Skeletal muscle tissue (tissue), 4 donors: Measurements from ENCODE around the gene ZNRF2. TPM values are rescaled to one million over a fixed set of nuclear protein-coding genes. Genes with fewer than 3 reads are reported as not detected.

Source experiments
- H3K27ac ChIP-seq: one replicate; pipeline ENCODE4 v1.7.0; 2013; ENCODE audit warnings: mild to moderate bottlenecking, low read depth, low read length, inconsistent platforms
- H3K27me3 ChIP-seq, 3 donors: one replicate each; pipeline ENCODE4 v1.7.0; 2013; ENCODE audit warnings: low read length in 3 of 3; ENCODE audit not compliant: control insufficient read depth in 3 of 3, insufficient read depth in 3 of 3
- H3K36me3 ChIP-seq, 3 donors: one replicate each; pipeline ENCODE4 v1.7.0; 2013; ENCODE audit warnings: low read length in 3 of 3; ENCODE audit not compliant: control insufficient read depth in 3 of 3, insufficient read depth in 3 of 3
- H3K4me1 ChIP-seq, 3 donors: one replicate each; pipeline ENCODE4 v1.7.0; 2013; ENCODE audit warnings: low read length in 3 of 3, mild to moderate bottlenecking in 3 of 3; ENCODE audit not compliant: control insufficient read depth in 3 of 3, insufficient read depth in 3 of 3
- H3K4me3 ChIP-seq, 3 donors: one replicate each; pipeline ENCODE4 v1.7.0; 2013; ENCODE audit warnings: low read length in 3 of 3
- H3K9ac ChIP-seq, 3 donors: one replicate each; pipeline ENCODE4 v1.7.0; 2013; ENCODE audit warnings: low read length in 3 of 3, mild to moderate bottlenecking in 3 of 3, moderate library complexity in 2 of 3, low read depth in 1 of 3
- H3K9me3 ChIP-seq, 3 donors: one replicate each; pipeline ENCODE4 v1.7.0; 2013; ENCODE audit warnings: low read length in 3 of 3; ENCODE audit not compliant: control insufficient read depth in 3 of 3
- total RNA-seq: library from RNA; depleted of rRNA; stranded (reverse); fragments of >200 nt; gene quantifications from one replicate; pipeline ENCODE4 v1.2.3, GENCODE V29; 2014
- donor health status: Osteomylitis.

Gene ZNRF2
- total RNA-seq, 1 donor from 2014 or later = 10.4 TPM

DNA sequence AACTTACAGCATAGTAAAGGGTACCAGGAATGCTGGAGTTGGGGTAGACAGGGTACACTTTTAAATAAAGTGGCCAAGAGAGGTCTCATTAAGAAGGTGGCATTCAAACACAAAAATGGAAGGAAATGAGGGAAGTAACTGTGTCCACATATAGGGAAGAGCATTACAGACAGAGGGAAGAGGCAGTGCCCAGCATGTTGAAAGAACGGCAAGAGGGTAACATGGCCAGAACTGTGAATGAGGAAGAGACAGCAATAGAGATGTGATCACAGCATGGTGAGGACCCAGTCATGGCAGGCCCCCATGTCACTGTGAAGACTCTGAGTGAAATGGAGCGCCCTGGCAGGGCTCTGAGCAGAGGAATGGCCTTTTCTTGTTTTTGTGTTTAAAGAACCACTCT lies 35.1 kb upstream of the ZNRF2 start:
- Histone ChIP-seq H3K27ac (no peak overlapping the region), H3K4me1 (peaks cover 12 to 37% (median 22%) of the 10 kb centered on the region in 3 donors), H3K36me3 (no peaks in the 10 kb centered on the region)

DNA sequence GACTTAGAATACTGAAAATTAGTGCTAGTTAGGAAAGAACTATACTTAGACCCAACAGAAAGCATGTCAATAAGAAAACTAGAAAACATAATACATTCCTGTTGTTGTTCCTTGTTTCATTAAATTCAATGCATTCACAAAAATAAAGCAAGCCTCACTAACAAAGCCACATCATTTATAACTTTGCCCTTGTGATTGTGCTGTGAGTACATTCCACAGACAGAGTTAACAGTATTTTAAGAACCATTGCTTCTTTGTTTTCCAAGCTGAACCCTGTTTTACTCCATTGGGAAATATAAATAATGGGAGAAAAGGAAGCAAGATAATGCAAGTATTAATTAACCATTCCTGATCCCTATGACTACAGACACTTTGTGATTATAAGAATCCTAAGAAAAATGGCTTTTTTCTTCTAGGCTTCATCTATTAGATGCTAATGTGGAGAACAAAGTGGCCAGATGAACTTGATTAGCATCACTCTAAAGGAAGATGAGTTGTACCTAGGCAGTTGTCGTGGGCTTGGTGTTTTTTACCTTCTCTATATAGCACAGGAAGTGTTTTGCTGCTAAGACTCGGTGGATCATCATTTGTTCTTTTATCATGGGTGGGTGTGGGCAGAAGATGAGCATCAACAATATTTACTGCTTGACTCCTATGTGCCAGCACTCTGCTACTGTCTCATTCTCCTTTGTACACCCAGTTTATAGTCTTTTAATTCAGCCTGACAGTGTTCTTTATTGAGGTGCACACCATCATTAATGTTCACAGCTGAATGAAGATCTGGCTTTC lies 34.2 kb upstream of the ZNRF2 start:
- H3K27ac ChIP-seq = no peak overlapping the region
- H3K36me3 ChIP-seq = no peaks in the 10 kb centered on the region
- no peaks in the 10 kb centered on the region for H3K9me3 ChIP-seq
- H3K27me3 ChIP-seq = no peaks in the 10 kb centered on the region
- H3K4me3 ChIP-seq = no peak overlapping the region
- H3K4me1 ChIP-seq = peaks cover 15 to 43% (median 27%) of the 10 kb centered on the region in 3 donors
- no peak overlapping the region for H3K9ac ChIP-seq

More for the DNA sequence above, 35.1 kb upstream of the ZNRF2 start:
- H3K4me3 ChIP-seq = no peak overlapping the region
- H3K9ac ChIP-seq = no peak overlapping the region
- H3K27me3 ChIP-seq = no peaks in the 10 kb centered on the region
- no peaks in the 10 kb centered on the region for H3K9me3 ChIP-seq

DNA sequence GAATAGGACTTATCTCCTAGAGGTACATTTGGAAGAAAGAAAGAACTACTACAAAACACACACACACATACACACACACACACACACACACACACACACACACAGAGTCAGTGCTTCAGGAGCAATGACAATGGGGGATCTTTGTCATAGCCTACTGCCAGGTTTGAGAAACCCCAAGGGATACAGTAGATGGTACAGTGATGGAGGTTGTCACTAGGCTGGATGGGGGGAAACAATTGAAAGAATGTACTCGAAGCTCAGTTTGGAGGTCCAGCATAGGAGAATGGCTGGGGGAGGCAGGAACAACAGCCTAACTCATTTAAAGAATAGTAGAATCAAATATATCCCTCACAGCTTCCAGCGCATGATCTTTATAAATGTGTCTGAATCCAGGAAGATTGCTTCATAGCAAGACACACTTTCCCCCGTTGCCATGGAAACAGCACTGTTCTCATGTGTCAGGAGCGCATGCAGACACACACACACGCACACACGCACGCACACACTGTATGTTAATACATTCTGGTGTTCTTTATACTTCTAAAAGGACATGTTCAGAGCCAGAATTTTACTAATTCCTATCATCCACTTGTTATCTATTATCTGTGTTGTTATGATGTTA lies 32.6 kb upstream of the ZNRF2 start:
- Histone ChIP-seq H3K9me3 (no peaks in the 10 kb centered on the region), H3K4me3 (no peak overlapping the region), H3K9ac (no peak overlapping the region), H3K27me3 (no peaks in the 10 kb centered on the region), H3K36me3 (no peaks in the 10 kb centered on the region), H3K4me1 (peaks cover 15 to 32% (median 21%) of the 10 kb centered on the region in 3 donors), H3K27ac (no peak overlapping the region)

DNA sequence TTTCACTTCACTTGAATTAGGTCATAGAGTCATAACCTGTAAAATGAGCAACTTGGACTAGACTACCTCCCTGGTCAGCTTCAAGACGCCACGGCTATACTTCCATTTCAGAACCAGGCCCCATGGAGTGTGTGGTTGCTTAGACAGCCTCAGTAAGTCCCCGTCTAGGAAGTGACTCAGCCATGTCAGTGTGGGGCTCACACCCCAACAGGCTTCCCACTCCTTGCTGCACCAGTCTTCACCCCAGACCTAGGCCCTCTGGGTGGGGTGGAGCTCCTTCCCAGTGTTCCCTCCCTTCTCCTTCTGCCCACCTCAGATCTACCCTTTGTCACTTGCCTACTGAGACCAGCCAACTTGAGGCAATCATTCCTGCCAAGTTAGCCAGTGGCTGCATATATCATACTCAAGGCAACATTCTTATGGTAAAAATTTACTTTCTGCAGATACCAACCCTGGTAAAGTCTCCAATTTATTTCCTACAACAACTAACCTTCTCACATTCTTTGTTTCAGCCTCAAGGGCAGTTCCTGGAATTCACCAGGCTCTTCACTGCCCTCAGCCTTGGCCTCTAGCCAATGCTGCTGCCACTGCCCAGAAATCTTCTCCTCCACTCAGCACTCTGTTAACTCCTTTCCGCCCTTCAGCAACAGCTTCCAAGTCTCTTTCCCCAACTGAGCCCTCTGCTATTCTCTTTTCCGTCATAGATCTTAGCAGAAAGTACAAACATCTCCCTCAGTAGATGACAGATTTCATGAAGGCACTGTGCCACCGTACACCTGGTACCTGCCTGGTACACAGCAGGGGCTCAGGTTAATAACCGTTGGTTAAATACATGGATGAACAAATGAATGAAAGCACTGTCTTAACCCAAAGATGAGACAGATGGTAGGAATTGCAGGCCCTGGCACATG lies 31.3 kb upstream of the ZNRF2 start:
- Histone ChIP-seq H3K27me3 (no peaks in the 10 kb centered on the region), H3K9ac (no peak overlapping the region), H3K9me3 (no peaks in the 10 kb centered on the region), H3K27ac (peak overlapping the region; percentile 49), H3K36me3 (no peaks in the 10 kb centered on the region), H3K4me1 (peaks cover 15 to 32% (median 21%) of the 10 kb centered on the region in 3 donors), H3K4me3 (peak overlapping the region in 2 of 3 donors; percentile 30 to 37)

DNA sequence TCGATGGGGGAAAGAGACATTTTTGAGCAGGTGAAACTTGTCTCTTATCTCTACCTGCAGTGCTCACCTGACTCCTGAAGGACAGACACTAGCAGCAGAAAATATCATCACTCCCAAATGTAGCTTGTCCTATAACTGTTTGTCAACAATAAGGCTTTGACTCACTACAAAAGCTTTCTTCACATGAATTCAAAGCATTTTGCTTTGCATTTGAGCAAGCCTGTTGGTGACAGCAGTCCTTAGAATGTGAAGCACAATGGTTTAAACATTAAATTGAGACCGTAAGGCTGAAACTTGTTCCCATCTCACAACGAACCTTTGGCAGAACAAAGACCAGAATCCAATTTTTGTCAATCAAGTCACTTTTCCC lies 30.6 kb upstream of the ZNRF2 start:
- Histone ChIP-seq H3K9ac (no peak overlapping the region), H3K27ac (no peak overlapping the region), H3K36me3 (no peaks in the 10 kb centered on the region), H3K4me1 (peaks cover 15 to 32% (median 21%) of the 10 kb centered on the region in 3 donors), H3K27me3 (no peaks in the 10 kb centered on the region), H3K9me3 (no peaks in the 10 kb centered on the region), H3K4me3 (no peak overlapping the region)

DNA sequence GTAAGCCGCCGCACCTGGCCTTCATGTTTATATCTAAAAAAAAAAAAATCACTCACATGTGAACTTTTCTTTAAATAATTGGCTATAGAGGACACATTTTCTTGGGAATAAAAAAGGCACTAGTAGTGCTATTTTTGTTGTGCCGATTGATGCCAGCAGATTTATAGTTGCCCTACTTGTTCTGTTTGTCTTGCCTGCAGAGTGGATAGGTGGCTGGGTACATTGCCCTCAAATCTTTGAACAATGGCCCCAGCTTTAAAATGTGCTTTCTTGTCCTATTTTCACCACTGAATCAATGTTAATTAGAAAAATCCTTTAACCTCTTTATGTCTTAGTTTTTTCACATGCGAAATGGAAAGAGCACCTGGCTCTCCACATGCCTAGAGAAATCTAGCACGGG lies 30.1 kb upstream of the ZNRF2 start:
- Histone ChIP-seq H3K4me1 (peaks cover 15 to 27% (median 21%) of the 10 kb centered on the region in 3 donors), H3K9me3 (no peaks in the 10 kb centered on the region), H3K36me3 (no peaks in the 10 kb centered on the region), H3K4me3 (no peak overlapping the region), H3K9ac (no peak overlapping the region), H3K27me3 (no peaks in the 10 kb centered on the region), H3K27ac (no peak overlapping the region)

DNA sequence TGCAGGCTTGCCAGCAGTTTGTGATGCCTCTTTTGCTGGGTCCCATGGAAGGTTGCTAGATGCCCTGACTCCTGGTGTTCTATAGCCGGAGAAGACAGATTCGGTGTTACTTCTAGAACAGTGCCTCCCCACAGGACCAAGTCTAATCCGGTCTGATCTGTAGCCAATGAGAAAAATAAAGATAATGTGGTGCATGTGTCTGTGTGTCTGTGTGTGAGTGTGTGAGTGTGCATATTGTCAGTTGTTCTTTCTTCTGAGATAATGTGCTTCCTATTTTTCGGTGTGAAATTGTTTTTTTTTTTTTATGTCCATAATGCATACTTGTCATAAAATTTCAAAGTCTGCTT lies 29.7 kb upstream of the ZNRF2 start:
- Histone ChIP-seq H3K27ac (no peak overlapping the region), H3K9ac (no peak overlapping the region)

DNA sequence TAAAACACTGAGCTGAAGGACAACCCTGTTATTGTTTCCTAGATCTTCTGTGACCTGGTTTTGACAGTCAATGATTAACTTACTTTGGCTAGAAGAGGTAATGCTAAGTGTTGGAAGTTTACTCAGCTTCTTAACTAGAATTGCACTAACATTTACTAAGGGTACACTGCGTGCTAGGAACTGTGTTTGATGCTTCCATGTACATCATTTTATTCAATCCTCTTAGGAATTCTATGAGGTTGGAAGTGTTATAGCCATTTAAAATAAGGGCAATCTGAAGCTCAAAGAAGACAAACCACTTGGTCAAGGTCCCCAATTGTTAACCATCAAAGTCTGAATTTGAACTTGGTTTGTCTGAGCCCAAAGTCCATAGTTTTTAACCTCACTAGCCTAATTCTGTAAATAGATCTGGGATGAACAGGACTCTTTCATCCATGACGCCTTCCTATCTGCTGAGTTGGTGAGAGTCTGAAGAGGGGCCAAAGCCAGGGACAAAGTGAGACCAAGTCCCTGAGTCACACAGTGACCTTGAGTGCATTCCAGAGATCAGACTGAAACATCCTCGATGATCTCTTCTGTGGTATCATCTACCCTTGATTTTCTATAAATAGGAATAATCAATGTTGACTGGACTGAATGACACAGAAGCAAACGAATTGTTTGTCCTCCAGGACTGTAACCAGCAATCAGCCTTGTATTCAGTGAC lies 29.2 kb upstream of the ZNRF2 start:
- Histone ChIP-seq H3K27me3 (no peaks in the 10 kb centered on the region), H3K9ac (no peak overlapping the region), H3K27ac (no peak overlapping the region), H3K4me3 (no peak overlapping the region), H3K9me3 (no peaks in the 10 kb centered on the region), H3K36me3 (no peaks in the 10 kb centered on the region), H3K4me1 (peaks cover 15 to 24% (median 21%) of the 10 kb centered on the region in 3 donors)

More for the DNA sequence above, 29.7 kb upstream of the ZNRF2 start:
- Histone ChIP-seq H3K4me1 (peaks cover 15 to 24% (median 21%) of the 10 kb centered on the region in 3 donors), H3K4me3 (no peak overlapping the region), H3K9me3 (no peaks in the 10 kb centered on the region), H3K27me3 (no peaks in the 10 kb centered on the region), H3K36me3 (no peaks in the 10 kb centered on the region)

DNA sequence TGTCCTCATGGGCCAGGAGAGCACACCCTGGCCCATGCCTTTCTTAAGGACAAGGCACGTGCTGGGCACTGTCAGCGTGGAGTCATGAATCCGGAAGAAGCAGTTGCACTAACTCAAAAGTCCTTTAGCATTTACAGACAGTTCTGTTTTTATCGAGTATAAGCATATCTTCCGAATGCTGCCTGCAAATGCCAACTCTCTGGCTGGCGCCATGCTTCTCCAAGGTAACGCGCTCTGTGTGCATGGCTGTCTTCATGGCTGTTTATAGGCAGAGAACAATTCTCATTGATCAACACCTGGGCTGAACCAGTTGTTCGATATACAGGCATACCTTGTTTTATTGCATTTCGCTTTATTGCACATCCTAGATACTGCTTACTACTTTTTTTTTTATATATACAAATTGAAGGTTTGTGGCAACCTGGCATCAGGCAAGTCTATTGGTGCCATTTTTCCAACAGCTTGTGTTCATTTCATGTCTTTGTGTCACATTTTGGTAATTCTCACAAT lies 28.0 kb upstream of the ZNRF2 start:
- Histone ChIP-seq H3K27ac (no peak overlapping the region), H3K27me3 (no peaks in the 10 kb centered on the region), H3K9ac (no peak overlapping the region), H3K4me1 (peaks cover 15 to 24% (median 21%) of the 10 kb centered on the region in 3 donors), H3K9me3 (no peaks in the 10 kb centered on the region), H3K36me3 (no peaks in the 10 kb centered on the region), H3K4me3 (no peak overlapping the region)
